Mesendoderm (in vitro differentiated cells): ENCODE data around the gene DOCK10.

Source experiments
- DNase-seq: peaks from one replicate; pipeline ENCODE4 v3.0.0; 2013
- H2AK5ac ChIP-seq: 2 replicates; pipeline ENCODE4 v1.6.1; 2013; ENCODE audit warnings: low read length, inconsistent platforms
- H2BK120ac ChIP-seq: 2 replicates; pipeline ENCODE4 v1.6.1; 2013; ENCODE audit warnings: low read depth, mild to moderate bottlenecking, low read length, moderate library complexity, mixed read lengths
- H2BK15ac ChIP-seq: replicated peaks from 2 replicates; pipeline ENCODE4 v1.6.1; 2013; ENCODE audit warnings: low read depth, mild to moderate bottlenecking, moderate library complexity
- H2BK5ac ChIP-seq: 2 replicates; pipeline ENCODE4 v1.6.1; 2013; ENCODE audit warnings: low read length, inconsistent platforms
- H3K18ac ChIP-seq: 2 replicates; pipeline ENCODE4 v1.6.1; 2013; ENCODE audit warnings: mild to moderate bottlenecking, low read length, mixed read lengths
- H3K23ac ChIP-seq: one replicate; pipeline ENCODE4 v1.6.1; 2013; ENCODE audit warnings: low read length
- H3K27ac ChIP-seq: 2 replicates; pipeline ENCODE4 v1.5.1; 2013; ENCODE audit warnings: low read depth, mild to moderate bottlenecking, inconsistent platforms, low read length, moderate library complexity
- H3K27me3 ChIP-seq: 2 replicates; pipeline ENCODE4 v1.6.1; 2013; ENCODE audit warnings: low read length, control low read depth, mild to moderate bottlenecking, inconsistent platforms; ENCODE audit not compliant: insufficient read depth, poor library complexity
- H3K36me3 ChIP-seq: 2 replicates; pipeline ENCODE4 v1.6.1; 2013; ENCODE audit warnings: low read length, inconsistent platforms; ENCODE audit not compliant: control insufficient read depth, insufficient read depth
- H3K4ac ChIP-seq: one replicate; pipeline ENCODE4 v1.6.1; 2013; ENCODE audit warnings: low read depth, mild to moderate bottlenecking, low read length, moderate library complexity
- H3K4me1 ChIP-seq: 2 replicates; pipeline ENCODE4 v1.6.1; 2013; ENCODE audit warnings: low read depth, low read length, inconsistent platforms; ENCODE audit not compliant: control insufficient read depth
- H3K4me2 ChIP-seq: 2 replicates; pipeline ENCODE4 v1.6.1; 2013; ENCODE audit warnings: low read length
- H3K4me3 ChIP-seq: 2 replicates; pipeline ENCODE4 v1.5.1; 2013; ENCODE audit warnings: mild to moderate bottlenecking, low read length
- H3K56ac ChIP-seq: one replicate; pipeline ENCODE4 v1.6.1; 2013; ENCODE audit warnings: low read length
- H3K79me1 ChIP-seq: 2 replicates; pipeline ENCODE4 v1.6.1; 2013; ENCODE audit warnings: low read length, inconsistent platforms
- H3K79me2 ChIP-seq: 2 replicates; pipeline ENCODE4 v1.6.1; 2013; ENCODE audit warnings: mild to moderate bottlenecking, low read length; ENCODE audit not compliant: control insufficient read depth, insufficient read depth
- H3K9ac ChIP-seq: 2 replicates; pipeline ENCODE4 v1.6.1; 2013; ENCODE audit warnings: low read length, inconsistent platforms
- H4K5ac ChIP-seq: one replicate; pipeline ENCODE4 v1.6.1; 2013; ENCODE audit warnings: low read length
- H4K8ac ChIP-seq: one replicate; pipeline ENCODE4 v1.6.1; 2013; ENCODE audit warnings: low read depth, mild to moderate bottlenecking, control low read depth, low read length, moderate library complexity
- WGBS: extraction: QIAGEN DNeasy Blood & Tissue Kit; methylation state at CpG from one replicate; pipeline ENCODE4 v1.1.7; 2013; ENCODE audit warnings: low lambda C conversion rate, missing lambda C conversion rate; ENCODE audit not compliant: insufficient coverage; ENCODE audit errors: extremely low coverage; 5-methylcytosine and 5-hydroxymethylcytosine counted together

DOCK10 gene

DNA sequence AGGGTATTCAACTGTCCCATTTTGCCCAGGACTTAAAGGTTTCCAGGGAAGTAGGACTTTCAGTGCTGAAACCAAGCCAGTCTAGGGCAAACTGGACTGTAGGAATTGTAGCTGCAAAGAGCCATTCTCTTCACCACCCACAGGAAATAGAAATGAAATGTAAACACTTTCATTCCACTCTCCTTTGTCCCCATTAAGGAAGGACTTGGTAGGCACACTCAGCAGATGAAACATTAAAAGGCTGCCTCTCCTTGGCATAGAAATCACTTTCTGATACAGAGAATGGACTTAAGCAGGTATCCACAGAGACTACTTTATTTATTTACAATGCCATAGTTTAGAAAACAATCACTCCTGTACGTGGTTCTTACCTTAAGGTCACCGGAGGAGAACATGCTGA lies 223.2 kb downstream of the DOCK10 start:
- Histone ChIP-seq H4K8ac (no peak overlapping the region), H3K79me2 (no peaks in the 10 kb centered on the region), H3K4me2 (no peak overlapping the region), H3K4me1 (no peaks in the 10 kb centered on the region), H3K9ac (no peak overlapping the region), H3K4me3 (no peak overlapping the region), H2BK5ac (no peak overlapping the region), H2AK5ac (no peak overlapping the region), H3K27ac (no peak overlapping the region), H3K56ac (no peak overlapping the region), H3K23ac (no peak overlapping the region), H2BK15ac (no peak overlapping the region), H3K18ac (no peak overlapping the region), H3K36me3 (no peaks in the 10 kb centered on the region), H3K4ac (no peak overlapping the region), H3K27me3 (no peaks in the 10 kb centered on the region), H3K79me1 (no peaks in the 10 kb centered on the region), H2BK120ac (no peak overlapping the region), H4K5ac (no peak overlapping the region)
- DNase-seq = no peak
- no CpG with 5 or more reads among the region's 2 CpGs for WGBS

DNA sequence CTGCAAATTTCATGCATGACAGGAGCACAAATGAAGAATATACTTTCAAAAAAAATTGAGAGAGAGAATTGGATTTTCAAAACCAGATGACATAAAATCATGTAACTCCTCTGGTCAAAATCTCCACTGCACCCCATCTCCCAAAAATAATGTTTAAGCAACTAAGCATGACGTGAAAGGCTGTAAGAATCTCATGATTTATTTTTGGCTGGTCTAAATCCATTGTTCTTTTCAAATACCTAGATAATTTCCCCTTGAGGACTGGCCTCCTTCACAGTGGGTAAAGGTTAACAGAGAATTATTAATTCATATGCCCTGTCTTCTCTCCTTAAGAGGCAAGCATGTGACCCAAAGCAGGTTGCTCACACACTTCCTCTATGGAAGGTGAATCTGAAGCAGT lies 224.6 kb downstream of the DOCK10 start:
- no CpG with 5 or more reads among the region's 1 CpG for WGBS

GRCh38 chr2:224816816-224817215 lies 225.5 kb downstream of the DOCK10 start:
- H3K79me2 ChIP-seq = no peaks in the 10 kb centered on the region
- no peak overlapping the region for H3K4me3 ChIP-seq
- no peak overlapping the region for H2AK5ac ChIP-seq
- DNase-seq = no peak
- no peak overlapping the region for H2BK120ac ChIP-seq
- H3K79me1 ChIP-seq = no peaks in the 10 kb centered on the region
- H4K8ac ChIP-seq = no peak overlapping the region
- no peaks in the 10 kb centered on the region for H3K36me3 ChIP-seq
- H3K4me2 ChIP-seq = no peak overlapping the region
- H2BK15ac ChIP-seq = no peak overlapping the region
- H3K27me3 ChIP-seq = no peaks in the 10 kb centered on the region
- H3K4me1 ChIP-seq = no peaks in the 10 kb centered on the region
- H2BK5ac ChIP-seq = no peak overlapping the region
- no peak overlapping the region for H3K27ac ChIP-seq
- no peak overlapping the region for H3K4ac ChIP-seq
- no peak overlapping the region for H3K9ac ChIP-seq
- no CpG with 5 or more reads among the region's 4 CpGs for WGBS
- no peak overlapping the region for H4K5ac ChIP-seq
- H3K23ac ChIP-seq = no peak overlapping the region
- H3K56ac ChIP-seq = no peak overlapping the region
- H3K18ac ChIP-seq = no peak overlapping the region

More for the DNA sequence above, 224.6 kb downstream of the DOCK10 start:
- H3K4me1 ChIP-seq = no peaks in the 10 kb centered on the region
- H4K5ac ChIP-seq = no peak overlapping the region
- no peak overlapping the region for H3K23ac ChIP-seq
- no peak overlapping the region for H4K8ac ChIP-seq
- no peaks in the 10 kb centered on the region for H3K27me3 ChIP-seq
- DNase-seq = no peak
- no peaks in the 10 kb centered on the region for H3K36me3 ChIP-seq
- no peaks in the 10 kb centered on the region for H3K79me2 ChIP-seq
- no peak overlapping the region for H3K4me3 ChIP-seq
- no peak overlapping the region for H3K4me2 ChIP-seq
- H2BK120ac ChIP-seq = no peak overlapping the region
- H2BK5ac ChIP-seq = no peak overlapping the region
- H3K18ac ChIP-seq = no peak overlapping the region
- H3K4ac ChIP-seq = no peak overlapping the region
- no peak overlapping the region for H2BK15ac ChIP-seq
- no peak overlapping the region for H3K9ac ChIP-seq
- no peak overlapping the region for H3K56ac ChIP-seq
- H3K27ac ChIP-seq = no peak overlapping the region
- no peaks in the 10 kb centered on the region for H3K79me1 ChIP-seq
- H2AK5ac ChIP-seq = no peak overlapping the region

DNA sequence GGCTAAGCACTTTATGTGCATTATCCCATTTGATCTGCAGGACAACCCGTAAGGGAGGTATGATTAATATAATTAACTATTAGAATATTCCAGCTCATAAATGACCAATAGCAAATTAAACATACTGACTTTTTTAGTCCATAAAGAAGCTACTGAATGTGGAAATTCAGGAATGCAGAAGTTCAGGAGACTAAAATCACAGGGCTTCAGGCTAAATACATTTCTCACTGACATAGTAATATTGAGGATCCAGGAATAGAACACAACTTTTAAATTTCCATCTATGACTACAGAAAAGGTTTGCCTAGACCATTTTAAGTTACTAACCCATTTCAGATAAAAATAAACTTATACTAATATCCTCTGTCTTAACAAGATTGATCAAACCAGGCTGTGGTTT lies 228.7 kb downstream of the DOCK10 start:
- no peaks in the 10 kb centered on the region for H3K27me3 ChIP-seq
- H3K79me1 ChIP-seq = no peaks in the 10 kb centered on the region
- H4K5ac ChIP-seq = no peak overlapping the region
- no peaks in the 10 kb centered on the region for H3K4me1 ChIP-seq
- no peak overlapping the region for H3K9ac ChIP-seq
- H3K4me3 ChIP-seq = no peak overlapping the region
- no peak overlapping the region for H2BK15ac ChIP-seq
- H2BK120ac ChIP-seq = no peak overlapping the region
- H3K23ac ChIP-seq = no peak overlapping the region
- H3K18ac ChIP-seq = no peak overlapping the region
- H3K4ac ChIP-seq = no peak overlapping the region
- H3K79me2 ChIP-seq = no peaks in the 10 kb centered on the region
- H3K27ac ChIP-seq = no peak overlapping the region
- no peak overlapping the region for H4K8ac ChIP-seq
- H3K36me3 ChIP-seq = no peaks in the 10 kb centered on the region
- no CpG with 5 or more reads among the region's 1 CpG for WGBS
- H2AK5ac ChIP-seq = no peak overlapping the region
- no peak for DNase-seq
- H3K4me2 ChIP-seq = no peak overlapping the region
- no peak overlapping the region for H2BK5ac ChIP-seq
- H3K56ac ChIP-seq = no peak overlapping the region

DNA sequence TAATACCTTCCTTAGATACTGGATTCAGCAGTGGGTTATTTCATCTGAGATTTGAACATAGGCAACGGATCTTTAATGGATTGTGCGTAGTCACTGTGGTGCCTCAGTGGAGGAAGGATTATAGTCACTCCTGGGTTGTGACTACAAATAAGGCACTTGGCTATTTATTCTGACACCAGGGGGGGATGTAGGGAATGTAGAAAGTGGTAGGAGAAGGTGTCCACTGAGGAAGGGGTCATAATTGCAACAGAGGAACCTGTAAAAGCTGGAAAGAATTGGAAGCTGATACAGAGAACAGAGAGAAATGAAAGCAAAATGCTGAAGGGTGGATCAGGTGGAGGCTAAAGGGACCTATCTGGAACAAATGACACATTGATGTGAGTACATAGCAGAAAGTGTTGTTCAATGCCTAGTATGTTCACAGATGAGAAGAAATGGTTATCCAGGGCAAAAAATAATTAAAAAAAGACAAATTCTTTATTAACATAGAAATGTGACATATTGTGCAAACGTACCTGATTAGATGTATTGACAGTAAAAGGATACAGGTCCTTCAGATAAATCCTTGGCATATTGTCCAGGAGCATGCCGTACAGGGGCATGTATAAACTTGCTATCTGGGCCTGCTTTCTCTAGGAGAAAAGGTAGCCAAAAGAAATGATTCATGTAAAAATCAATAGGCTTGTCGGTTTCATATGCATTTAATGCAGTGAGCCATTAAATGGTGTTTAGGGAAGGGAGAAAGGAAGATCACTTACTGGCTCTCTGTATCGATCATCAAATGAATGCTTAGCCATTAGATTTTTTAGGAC lies 234.9 kb downstream of the DOCK10 start:
- Histone ChIP-seq H3K4me2 (no peak overlapping the region), H3K4me1 (no peaks in the 10 kb centered on the region), H3K18ac (no peak overlapping the region), H3K23ac (no peak overlapping the region), H2BK15ac (no peak overlapping the region), H3K79me1 (no peaks in the 10 kb centered on the region), H3K27me3 (no peaks in the 10 kb centered on the region), H2BK120ac (no peak overlapping the region), H4K5ac (no peak overlapping the region), H3K79me2 (no peaks in the 10 kb centered on the region), H3K4me3 (no peak overlapping the region), H3K9ac (no peak overlapping the region), H3K27ac (no peak overlapping the region), H3K4ac (no peak overlapping the region), H2AK5ac (no peak overlapping the region), H3K36me3 (no peaks in the 10 kb centered on the region), H3K56ac (no peak overlapping the region), H2BK5ac (no peak overlapping the region), H4K8ac (no peak overlapping the region)
- DNase-seq = peak; percentile 20
- WGBS = no CpG with 5 or more reads among the region's 6 CpGs

DNA sequence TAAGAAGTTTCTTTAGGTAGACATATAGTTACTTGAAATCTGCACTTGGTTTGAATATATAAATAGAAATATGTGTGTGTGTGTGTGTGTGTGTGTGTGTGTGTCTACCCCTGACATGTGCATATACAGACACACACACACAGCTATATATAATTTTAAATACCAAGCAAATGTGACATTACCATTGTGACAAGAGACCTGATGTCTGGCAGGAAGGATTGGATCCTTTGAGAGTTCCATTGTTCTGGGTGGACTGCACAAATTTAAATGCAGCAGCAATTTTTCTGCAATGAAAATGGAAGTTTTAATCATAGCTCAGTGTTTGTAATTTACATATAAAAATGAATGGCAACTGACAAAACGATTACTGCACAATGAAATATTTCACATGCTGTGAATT lies 238.3 kb downstream of the DOCK10 start:
- H4K5ac ChIP-seq = no peak overlapping the region
- H3K4me1 ChIP-seq = peaks cover 3% of the 10 kb centered on the region
- H3K79me1 ChIP-seq = no peaks in the 10 kb centered on the region
- no peak for DNase-seq
- H3K4me3 ChIP-seq = no peak overlapping the region
- H2BK5ac ChIP-seq = no peak overlapping the region
- no peak overlapping the region for H2AK5ac ChIP-seq
- no peaks in the 10 kb centered on the region for H3K79me2 ChIP-seq
- no peak overlapping the region for H2BK120ac ChIP-seq
- H2BK15ac ChIP-seq = no peak overlapping the region
- H3K4me2 ChIP-seq = no peak overlapping the region
- H3K27ac ChIP-seq = no peak overlapping the region
- no peak overlapping the region for H3K4ac ChIP-seq
- H3K9ac ChIP-seq = no peak overlapping the region
- WGBS = no CpG with 5 or more reads among the region's 1 CpG
- H3K36me3 ChIP-seq = no peaks in the 10 kb centered on the region
- no peak overlapping the region for H3K18ac ChIP-seq
- no peaks in the 10 kb centered on the region for H3K27me3 ChIP-seq
- H4K8ac ChIP-seq = no peak overlapping the region
- H3K56ac ChIP-seq = no peak overlapping the region
- no peak overlapping the region for H3K23ac ChIP-seq
